Stimulated activated CD4-positive, alpha-beta T cell treated with anti-CD3 and anti-CD28 coated beads, Interleukin-15, amount 100 ng/mL, for 48 hours (primary cell): ENCODE results near the gene NTN1.

Source experiments
- DNase-seq, 2 donors: peaks; one replicate each; pipeline ENCODE4 v3.0.0-alpha.2; 2020; ENCODE audit warnings: low read depth in 2 of 2

Gene NTN1

GRCh38 chr17:9217151-9218056, 196.1 kb downstream of the NTN1 start:
- DNase-seq: no peak

- DNase-seq: no peak
These were observed 196.8 kb downstream of the NTN1 start for GRCh38 chr17:9218064-9218635.

DNA sequence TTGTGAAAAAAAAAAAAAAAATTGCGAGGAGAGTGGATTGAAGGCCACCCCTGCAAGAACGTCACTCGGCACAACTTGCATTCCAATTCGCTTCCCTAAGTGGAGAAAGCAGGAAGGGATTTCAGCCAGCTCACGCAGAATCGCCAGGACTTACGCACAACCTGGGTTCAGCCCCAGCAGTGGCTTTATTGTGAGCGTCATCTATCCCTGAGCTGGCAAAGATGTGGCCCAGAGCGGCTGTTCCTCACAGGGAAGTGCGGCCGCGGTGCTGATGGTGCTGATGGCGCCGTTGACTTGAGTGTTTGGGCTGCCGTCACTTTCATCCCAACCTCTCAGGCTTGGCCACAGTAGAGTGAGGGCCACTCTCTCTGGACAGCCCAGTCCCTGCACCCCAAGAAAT, 197.6 kb downstream of the NTN1 start:
- DNase-seq: no peak

DNA sequence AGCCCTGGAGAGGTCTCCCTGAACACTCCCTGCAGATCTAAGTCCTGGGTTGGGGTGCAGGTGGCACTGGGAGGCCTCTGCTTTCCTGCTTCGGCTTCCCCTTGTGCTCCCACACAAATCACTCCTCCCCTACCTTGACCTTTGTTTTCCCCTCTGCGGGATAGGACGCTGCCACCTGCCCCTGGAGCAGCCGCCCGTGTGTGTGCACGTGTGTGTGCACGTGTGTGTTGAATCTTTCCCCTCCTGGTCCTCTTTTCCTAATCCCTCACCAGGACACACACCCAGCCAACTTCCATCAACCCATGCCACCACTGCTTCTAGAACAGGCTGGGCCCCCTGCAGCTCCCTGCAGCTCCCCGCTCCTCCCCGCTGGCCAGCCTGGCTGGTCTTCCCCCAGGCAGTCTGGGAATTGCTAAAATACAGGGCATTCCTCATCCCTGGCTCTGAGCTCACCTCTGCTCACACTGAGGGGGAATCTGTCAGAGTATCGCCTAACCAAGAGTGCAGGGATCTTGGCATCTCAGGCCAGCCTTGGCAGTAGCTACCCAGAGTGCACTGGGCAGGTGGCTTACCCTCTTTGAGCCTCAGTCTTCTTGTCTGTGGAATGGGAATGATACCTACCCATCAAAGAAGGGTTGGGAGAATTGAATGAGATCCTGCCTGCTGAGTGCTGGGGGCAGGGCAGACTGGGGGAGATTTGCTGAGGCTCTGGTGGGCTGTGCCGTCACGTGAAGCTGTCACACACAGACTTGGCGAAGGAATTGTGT, 198.5 kb downstream of the NTN1 start:
- DNase-seq: no peak

- no peak for DNase-seq
These were observed 199.3 kb downstream of the NTN1 start for GRCh38 chr17:9220398-9221146.

DNA sequence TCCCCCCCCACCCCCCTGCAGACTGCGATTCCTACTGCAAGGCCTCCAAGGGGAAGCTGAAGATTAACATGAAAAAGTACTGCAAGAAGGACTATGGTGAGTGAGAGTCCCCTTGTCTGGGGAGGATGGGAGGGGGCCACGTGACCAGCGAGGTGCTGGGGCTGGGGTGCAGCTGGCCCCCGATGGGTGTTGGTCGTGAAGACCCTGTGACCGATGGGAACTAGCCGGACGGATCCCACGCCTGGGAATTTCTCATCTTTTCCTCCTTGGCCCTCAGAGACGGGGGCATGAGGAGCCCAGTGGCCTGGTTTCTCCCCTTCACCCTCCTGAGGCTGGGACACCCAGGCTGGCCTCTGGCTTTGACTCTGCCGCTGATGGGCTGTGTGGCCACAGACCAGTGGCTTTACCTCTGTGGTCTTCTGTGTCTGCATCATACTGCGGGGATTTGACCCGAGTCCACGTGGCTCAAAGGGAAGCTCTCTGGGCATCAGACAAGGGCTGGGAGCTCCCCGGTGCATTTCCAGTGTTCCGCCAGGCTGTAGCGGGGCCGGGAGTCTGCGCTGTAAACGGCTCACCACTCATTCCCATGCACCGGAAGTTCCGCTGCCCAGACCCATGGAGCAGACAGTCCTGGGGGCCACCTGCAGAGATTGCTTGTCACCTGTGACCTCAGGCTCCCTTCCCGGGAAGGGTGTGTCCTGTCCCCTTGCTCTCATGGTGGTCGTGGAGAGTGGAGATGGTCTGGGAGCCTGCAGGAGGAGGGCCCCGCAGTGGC, 200.0 kb downstream of the NTN1 start:
- DNase-seq: no peak

GRCh38 chr17:9221922-9222180, 200.5 kb downstream of the NTN1 start:
- DNase-seq: no peak

DNA sequence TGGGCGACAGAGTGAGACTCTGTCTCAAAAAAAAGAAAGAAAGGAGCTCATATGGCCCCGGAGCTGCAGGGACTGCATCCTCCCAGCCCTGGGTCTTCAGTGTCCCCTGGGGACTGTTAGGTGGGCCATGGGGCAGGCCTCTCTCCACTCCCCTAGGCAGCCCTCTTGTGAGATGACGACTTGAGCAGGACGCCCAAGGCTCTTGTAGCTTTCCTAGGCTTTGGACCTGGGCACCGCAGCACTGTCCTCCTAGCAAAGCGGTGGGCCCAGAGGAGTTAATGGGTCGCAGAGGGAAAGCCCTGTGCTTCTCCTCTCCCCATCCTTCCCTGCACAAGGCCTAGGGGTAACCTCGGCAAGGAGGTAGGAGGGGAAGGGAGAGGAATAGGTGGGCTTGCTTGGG, 202.2 kb downstream of the NTN1 start:
- DNase-seq: no peak

GRCh38 chr17:9224485-9224884, 203.2 kb downstream of the NTN1 start:
- DNase-seq: no peak

- DNase-seq: no peak
These were observed 204.2 kb downstream of the NTN1 start for GRCh38 chr17:9225305-9226101.

DNA sequence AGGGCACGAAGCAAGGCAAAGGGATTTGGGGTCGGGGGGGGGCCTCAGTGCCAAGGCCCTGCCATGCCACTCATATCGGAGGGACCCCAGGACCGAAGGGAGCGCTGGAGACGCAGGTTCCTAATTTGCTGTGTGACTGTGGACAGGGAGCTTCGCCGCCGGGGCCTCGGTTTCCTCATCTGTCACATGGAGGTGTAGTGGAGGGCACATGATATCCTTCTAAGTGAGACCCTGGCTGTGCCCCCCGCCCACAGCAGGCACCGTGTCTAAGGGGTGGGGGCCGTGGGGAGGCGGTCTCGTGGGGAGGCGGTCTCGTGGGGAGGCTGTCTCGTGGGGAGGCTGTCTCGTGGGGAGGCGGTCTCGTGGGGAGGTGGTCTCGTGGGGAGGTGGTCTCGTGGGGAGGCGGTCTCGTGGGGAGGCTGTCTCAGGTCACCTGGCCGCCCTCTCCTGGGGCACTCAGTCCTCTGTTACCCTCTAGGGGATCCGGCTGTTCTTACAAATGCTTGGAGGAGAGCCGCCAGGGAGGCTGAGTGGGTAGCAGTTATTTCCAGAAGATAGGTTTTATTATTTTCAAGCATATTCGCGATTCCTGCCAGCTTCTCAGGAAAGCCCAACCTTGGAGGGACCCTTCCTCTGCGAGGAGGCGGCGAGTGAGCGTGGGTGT, 205.0 kb downstream of the NTN1 start:
- DNase-seq: no peak

DNA sequence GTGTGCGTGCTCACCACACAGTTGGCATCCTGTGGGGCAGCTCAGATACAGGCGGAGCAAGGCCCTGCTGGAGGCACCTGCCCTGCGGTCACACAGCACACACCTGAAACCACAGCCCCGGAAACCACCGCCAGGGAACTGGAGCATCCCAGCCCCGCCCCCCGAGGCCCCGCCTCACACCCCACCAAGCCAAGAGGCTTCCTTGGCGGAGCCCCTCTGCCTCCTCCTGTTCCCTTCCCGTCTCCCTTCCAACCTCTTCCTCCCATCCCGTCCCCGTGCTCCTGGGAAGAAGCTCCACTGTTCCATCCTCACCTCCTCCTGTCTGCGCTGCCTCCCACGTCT, 205.5 kb downstream of the NTN1 start:
- no peak for DNase-seq

GRCh38 chr17:9227819-9228407, 206.6 kb downstream of the NTN1 start:
- DNase-seq: no peak

- DNase-seq: no peak
These were observed 207.3 kb downstream of the NTN1 start for GRCh38 chr17:9228408-9229159.

DNA sequence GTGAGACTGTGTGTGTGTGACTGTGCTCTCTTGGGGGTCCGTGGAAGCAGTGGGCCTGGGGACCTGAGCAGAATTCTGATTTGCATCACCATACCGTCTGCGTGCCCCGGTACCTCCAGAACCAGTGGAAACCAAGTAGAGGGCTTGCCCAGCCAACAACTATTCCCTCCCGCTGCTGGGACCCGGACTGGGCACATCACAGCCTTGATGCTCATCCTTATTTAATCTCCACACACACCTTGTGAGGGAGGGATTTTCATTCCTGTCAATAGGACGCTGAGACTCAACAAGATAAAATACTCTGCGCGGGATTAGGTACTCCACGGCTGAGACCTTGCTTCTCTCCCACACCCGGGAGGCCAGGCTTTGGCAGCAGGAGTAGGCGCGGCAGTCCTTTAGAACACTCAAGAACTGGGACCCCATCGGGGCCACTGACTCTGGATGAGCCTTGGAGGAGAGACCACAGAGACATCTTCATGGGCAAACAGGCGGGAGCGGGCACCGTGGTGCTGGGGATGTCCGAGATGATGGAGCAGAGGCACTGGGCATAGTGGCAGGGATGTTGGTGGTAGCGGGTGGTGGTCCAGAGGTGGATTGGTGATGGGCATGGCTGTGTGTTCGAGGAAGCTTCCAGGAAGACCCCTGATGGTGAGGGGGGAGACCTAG, 208.0 kb downstream of the NTN1 start:
- no peak for DNase-seq

- no peak for DNase-seq
These were observed 208.5 kb downstream of the NTN1 start for GRCh38 chr17:9229826-9230201.

DNA sequence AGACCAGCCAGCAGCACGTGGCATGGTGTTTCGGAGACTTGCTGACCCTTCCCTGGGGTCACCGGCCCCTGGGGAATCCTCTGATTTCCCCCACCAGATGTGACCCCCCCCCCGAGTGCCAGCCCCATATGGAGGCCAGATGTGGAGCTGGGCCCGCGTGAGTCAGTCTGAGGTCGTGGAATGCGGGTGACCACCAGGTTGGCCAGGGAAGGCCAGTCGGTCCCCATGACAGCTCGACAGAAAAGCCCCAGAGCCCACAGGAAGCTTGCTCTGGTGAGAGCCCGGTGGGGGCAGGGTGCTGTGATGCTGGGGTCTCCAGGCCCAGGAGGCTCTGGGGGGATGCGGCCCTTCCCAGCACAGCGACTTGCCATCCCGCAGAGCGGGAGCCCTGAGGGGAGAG, 209.0 kb downstream of the NTN1 start:
- DNase-seq: no peak

DNA sequence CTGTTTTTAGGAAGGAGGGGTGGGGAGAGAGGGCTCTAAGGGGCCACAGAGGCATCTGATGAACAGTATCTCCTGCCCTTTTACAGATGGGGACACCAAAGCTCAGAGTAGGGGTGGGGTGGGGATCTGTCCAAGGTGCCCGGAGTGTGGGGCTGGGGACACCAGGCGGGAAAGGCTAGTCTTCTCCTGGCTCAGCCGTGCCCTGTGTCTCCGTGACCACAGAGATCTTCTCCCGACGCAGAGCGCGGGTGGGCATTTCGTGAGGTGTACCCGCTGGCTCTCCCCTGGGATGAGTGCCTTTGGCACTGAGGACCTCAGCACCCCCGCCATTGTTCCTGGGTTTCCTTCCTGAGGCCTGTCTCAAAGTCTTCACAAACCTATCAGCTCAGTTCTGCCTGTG, 209.6 kb downstream of the NTN1 start:
- no peak for DNase-seq
